Measurements from ENCODE around the gene NHERF1. TPM values are rescaled to one million over a fixed set of nuclear protein-coding genes. Genes with fewer than 3 reads are reported as not detected.

NHERF1 gene
- total and polyA plus RNA-seq, 2 of the 13 experiments (the other 11 are each of a cell fraction or from before 2014, with no cell fraction given): 169 to 269 TPM

DNA sequence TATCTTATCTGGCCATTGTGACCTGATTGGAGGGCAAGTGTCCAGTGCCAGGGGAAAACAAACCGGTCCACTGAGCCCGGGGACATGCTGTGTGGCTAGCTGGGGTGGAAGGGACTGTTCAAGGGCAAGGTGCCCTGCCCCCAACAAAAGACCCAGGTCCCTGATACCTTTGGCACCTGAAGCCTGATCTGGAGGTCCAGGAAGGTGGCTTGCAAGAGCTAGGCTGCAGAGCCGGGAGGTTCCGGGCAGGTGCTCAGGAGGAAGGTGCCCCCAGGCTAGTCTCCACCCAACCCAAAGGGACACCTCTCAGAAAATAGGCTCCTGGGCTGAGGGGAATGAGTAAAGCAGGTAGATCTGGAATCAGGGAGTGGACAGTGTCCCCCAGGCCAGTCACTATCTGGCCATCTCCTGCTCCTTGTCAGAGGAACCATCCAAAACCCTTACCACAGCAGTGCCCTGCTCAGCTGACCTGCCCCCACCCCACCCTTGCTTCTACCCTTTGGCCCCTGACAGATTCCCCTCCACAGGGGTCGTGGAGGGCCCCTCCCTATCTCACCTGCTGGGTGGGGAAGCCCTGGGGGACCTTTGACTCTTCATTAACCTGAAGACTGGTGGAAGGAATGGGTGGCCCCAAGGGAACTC is 21.5 kb downstream of the NHERF1 start (continued):
- TF ChIP-seq ZNF260 (CRISPR knock-in tag; IDR thresholded peaks at IDR 0.05; ENCODE audit: borderline replicate concordance, low read depth) (0 out of 2 replicates have a peak, but pooled peaks have one; percentile 21), ZNF839 (CRISPR knock-in tag; IDR thresholded peaks at IDR 0.05; ENCODE audit: borderline replicate concordance) (no peak), RXRA (CRISPR knock-in tag; IDR thresholded peaks at IDR 0.05) (no peak), WIZ (CRISPR knock-in tag; IDR thresholded peaks at IDR 0.05) (no peak; the same call in 1 of the 2 replicates), SIN3A (IDR thresholded peaks at IDR 0.05; ENCODE audit: borderline replicate concordance, low read depth, low read length) (0 out of 2 replicates have a peak, but pooled peaks have one; percentile 31), ZNF543 (CRISPR knock-in tag; IDR thresholded peaks at IDR 0.05) (no peak), TSC22D2 (CRISPR knock-in tag; IDR thresholded peaks at IDR 0.05; ENCODE audit: borderline replicate concordance) (0 out of 2 replicates have a peak, but pooled peaks have one; percentile 5), ZNF33B (CRISPR knock-in tag; IDR thresholded peaks at IDR 0.05) (no peak), RFX1 (IDR thresholded peaks at IDR 0.05) (no peak), SMC3 (IDR thresholded peaks at IDR 0.05; ENCODE audit: low read length) (no peak), ZSCAN25 (CRISPR knock-in tag; IDR thresholded peaks at IDR 0.05) (no peak), NCOR1 (IDR thresholded peaks at IDR 0.05; ENCODE audit: borderline replicate concordance, low read length) (no peak), ZBTB1 (CRISPR knock-in tag; IDR thresholded peaks at IDR 0.05; ENCODE audit: borderline replicate concordance) (no peak), SOX5 (CRISPR knock-in tag; IDR thresholded peaks at IDR 0.05; ENCODE audit: borderline replicate concordance) (no peak), CHD4 (IDR thresholded peaks at IDR 0.05; ENCODE audit: borderline replicate concordance, low read length) (no peak), GABPB1 (CRISPR knock-in tag; IDR thresholded peaks at IDR 0.05) (no peak; the same call in 1 of the 2 replicates), FOXM1 (CRISPR knock-in tag; IDR thresholded peaks at IDR 0.05) (no peak), AGO1 (IDR thresholded peaks at IDR 0.05; ENCODE audit: low read depth, low read length, poor library complexity, severe bottlenecking) (peak; percentile 74)
- TF ChIP-seq, protein P1, sequence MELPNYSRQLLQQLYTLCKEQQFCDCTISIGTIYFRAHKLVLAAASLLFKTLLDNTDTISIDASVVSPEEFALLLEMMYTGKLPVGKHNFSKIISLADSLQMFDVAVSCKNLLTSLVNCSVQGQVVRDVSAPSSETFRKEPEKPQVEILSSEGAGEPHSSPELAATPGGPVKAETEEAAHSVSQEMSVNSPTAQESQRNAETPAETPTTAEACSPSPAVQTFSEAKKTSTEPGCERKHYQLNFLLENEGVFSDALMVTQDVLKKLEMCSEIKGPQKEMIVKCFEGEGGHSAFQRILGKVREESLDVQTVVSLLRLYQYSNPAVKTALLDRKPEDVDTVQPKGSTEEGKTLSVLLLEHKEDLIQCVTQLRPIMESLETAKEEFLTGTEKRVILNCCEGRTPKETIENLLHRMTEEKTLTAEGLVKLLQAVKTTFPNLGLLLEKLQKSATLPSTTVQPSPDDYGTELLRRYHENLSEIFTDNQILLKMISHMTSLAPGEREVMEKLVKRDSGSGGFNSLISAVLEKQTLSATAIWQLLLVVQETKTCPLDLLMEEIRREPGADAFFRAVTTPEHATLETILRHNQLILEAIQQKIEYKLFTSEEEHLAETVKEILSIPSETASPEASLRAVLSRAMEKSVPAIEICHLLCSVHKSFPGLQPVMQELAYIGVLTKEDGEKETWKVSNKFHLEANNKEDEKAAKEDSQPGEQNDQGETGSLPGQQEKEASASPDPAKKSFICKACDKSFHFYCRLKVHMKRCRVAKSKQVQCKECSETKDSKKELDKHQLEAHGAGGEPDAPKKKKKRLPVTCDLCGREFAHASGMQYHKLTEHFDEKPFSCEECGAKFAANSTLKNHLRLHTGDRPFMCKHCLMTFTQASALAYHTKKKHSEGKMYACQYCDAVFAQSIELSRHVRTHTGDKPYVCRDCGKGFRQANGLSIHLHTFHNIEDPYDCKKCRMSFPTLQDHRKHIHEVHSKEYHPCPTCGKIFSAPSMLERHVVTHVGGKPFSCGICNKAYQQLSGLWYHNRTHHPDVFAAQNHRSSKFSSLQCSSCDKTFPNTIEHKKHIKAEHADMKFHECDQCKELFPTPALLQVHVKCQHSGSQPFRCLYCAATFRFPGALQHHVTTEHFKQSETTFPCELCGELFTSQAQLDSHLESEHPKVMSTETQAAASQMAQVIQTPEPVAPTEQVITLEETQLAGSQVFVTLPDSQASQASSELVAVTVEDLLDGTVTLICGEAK (IDR thresholded peaks at IDR 0.05): no peak
- TF ChIP-seq, protein P1 (CRISPR knock-in tag; IDR thresholded peaks at IDR 0.05): no peak
- TF ChIP-seq, protein P2, sequence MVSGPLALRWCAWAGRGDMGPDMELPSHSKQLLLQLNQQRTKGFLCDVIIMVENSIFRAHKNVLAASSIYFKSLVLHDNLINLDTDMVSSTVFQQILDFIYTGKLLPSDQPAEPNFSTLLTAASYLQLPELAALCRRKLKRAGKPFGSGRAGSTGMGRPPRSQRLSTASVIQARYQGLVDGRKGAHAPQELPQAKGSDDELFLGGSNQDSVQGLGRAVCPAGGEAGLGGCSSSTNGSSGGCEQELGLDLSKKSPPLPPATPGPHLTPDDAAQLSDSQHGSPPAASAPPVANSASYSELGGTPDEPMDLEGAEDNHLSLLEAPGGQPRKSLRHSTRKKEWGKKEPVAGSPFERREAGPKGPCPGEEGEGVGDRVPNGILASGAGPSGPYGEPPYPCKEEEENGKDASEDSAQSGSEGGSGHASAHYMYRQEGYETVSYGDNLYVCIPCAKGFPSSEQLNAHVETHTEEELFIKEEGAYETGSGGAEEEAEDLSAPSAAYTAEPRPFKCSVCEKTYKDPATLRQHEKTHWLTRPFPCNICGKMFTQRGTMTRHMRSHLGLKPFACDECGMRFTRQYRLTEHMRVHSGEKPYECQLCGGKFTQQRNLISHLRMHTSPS (CRISPR knock-in tag; IDR thresholded peaks at IDR 0.05; ENCODE audit: low read depth): no peak
